Omental fat pad (tissue), 4 donors: ENCODE measurements around the gene FAM210A. TPM values are rescaled to one million over a fixed set of nuclear protein-coding genes. Genes with fewer than 3 reads are reported as not detected.

ENCODE experiments used
- ATAC-seq: fragments of 150-250 bp; one replicate; pipeline ENCODE4 v1.9.1; 2016; ENCODE audit warnings: mild to moderate bottlenecking, moderate library complexity; ENCODE audit not compliant: low FRiP score
- DNase-seq: peaks from one replicate; pipeline ENCODE4 v3.0.0-alpha.2; 2019; ENCODE audit warnings: low spot score
- total RNA-seq, 4 donors: library from RNA; depleted of rRNA; stranded (reverse); fragments of >200 nt; gene quantifications; one replicate each; pipeline ENCODE4 v1.1.0, GENCODE V29; 2016
- TF ChIP-seq, protein P1 (sequence below), 3 donors: fragments of 450-650 bp; IDR thresholded peaks; one replicate each; pipeline ENCODE4 v1.5.1; 2016 to 2017; ENCODE audit warnings: antibody characterized with exemption in 3 of 3, mild to moderate bottlenecking in 3 of 3, moderate library complexity in 2 of 3

The FAM210A gene
- 10 to 100 TPM in 3 of 4 donors, 1 to 10 TPM in 1; 6.6 to 30.9 (median 15.8) TPM for total RNA-seq

- DNase-seq (peak; percentile 90), ATAC-seq (peak; percentile 96)
- TF ChIP-seq, protein P1, sequence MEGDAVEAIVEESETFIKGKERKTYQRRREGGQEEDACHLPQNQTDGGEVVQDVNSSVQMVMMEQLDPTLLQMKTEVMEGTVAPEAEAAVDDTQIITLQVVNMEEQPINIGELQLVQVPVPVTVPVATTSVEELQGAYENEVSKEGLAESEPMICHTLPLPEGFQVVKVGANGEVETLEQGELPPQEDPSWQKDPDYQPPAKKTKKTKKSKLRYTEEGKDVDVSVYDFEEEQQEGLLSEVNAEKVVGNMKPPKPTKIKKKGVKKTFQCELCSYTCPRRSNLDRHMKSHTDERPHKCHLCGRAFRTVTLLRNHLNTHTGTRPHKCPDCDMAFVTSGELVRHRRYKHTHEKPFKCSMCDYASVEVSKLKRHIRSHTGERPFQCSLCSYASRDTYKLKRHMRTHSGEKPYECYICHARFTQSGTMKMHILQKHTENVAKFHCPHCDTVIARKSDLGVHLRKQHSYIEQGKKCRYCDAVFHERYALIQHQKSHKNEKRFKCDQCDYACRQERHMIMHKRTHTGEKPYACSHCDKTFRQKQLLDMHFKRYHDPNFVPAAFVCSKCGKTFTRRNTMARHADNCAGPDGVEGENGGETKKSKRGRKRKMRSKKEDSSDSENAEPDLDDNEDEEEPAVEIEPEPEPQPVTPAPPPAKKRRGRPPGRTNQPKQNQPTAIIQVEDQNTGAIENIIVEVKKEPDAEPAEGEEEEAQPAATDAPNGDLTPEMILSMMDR (IDR thresholded peaks at IDR 0.05): no peak
Observed at GRCh38 chr18:13726232-13726971, at the start of gene FAM210A, which contains the start of gene RNMT. Gene FAM210A (minus strand): TSS chr18:13726558. CDS start chr18:13682077, 44,481 bp downstream. Gene RNMT (plus strand): TSS chr18:13726673. CDS start chr18:13731518, 4,845 bp downstream.

DNA sequence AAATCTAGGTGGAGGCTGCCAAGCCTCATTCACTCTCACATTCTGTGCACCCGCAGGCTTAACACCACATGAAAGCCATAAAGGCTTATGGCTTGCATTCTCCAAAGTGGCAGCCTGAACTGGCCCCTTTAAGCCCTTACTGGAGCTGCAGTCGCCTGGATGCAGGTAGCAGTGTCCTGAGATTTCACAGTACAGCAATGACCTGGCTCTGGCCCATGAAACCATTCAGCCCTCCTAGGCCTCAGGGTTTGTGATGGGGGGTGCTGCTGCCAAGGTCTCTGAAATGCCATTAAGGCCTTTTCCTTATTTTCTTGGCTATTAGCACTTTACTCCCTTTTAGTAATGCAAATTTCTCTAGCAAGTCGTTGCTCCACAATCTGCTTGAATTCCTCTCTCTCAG lies 48.7 kb upstream of the FAM210A start:
- TF ChIP-seq, protein P1 (IDR thresholded peaks at IDR 0.05): no peak
- no peak for DNase-seq

DNA sequence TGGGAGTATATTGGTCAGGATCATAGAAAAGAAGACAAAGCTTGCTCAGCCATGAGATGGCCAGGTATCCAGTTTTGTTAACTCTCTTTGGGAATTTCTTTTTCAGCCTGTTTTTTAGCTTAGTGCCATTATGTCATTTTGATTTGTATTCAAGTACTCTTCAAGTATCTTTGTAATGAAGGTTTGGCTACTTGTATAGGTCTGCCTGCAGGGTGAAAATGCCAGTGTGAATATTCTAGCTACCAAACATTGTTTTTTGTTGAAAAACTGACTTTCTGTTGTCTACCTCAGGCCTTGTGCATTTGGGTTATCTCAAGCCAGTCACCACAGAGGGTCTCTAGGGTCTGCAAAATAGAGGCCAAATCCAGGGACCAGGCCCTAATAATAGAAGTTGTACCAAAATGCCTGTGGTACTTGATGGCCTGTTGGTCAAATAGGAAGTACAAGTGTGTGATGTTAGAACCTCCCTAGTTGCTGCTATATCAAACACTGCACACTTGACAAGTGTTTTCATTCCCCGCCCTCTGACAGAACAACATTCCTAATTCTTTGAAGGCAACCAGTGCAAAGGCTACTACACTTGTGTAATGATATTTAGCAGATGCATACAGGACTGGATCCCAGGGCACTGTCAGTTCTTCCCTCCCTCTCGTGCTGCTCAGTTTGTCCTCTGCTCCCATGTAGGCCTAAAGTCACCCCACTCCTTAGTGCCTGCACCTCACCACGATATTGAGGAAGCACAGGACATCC lies 36.5 kb upstream of the FAM210A start:
- no peak for ATAC-seq
- TF ChIP-seq, protein P1 (IDR thresholded peaks at IDR 0.05): no peak

More for the DNA sequence above, 48.7 kb upstream of the FAM210A start:
- ATAC-seq: no peak

GRCh38 chr18:13760047-13760446 lies 33.7 kb upstream of the FAM210A start:
- TF ChIP-seq, protein P1 (IDR thresholded peaks at IDR 0.05): no peak
- no peak for DNase-seq
- ATAC-seq: no peak

More for the DNA sequence above, 36.5 kb upstream of the FAM210A start:
- DNase-seq: no peak

GRCh38 chr18:13758622-13759021 lies 32.3 kb upstream of the FAM210A start:
- TF ChIP-seq, protein P1 (IDR thresholded peaks at IDR 0.05): no peak
- no peak for DNase-seq
- ATAC-seq: no peak

- ATAC-seq (no peak), DNase-seq (no peak)
- TF ChIP-seq, protein P1 (IDR thresholded peaks at IDR 0.05): no peak
Observed at GRCh38 chr18:13756671-13757070, 30.3 kb upstream of the FAM210A start.
